HUES64 (cell line): ENCODE data around the gene ACTR5. TPM values are rescaled to one million over a fixed set of nuclear protein-coding genes. Genes with fewer than 3 reads are reported as not detected.

Source experiments
- H3K27ac ChIP-seq: 2 replicates; pipeline ENCODE4 v1.7.0; 2013; ENCODE audit warnings: low read depth, low read length, inconsistent platforms
- H3K27me3 ChIP-seq: 2 replicates; pipeline ENCODE4 v1.6.1; 2013; ENCODE audit warnings: mild to moderate bottlenecking, low read length; ENCODE audit not compliant: insufficient read depth
- H3K36me3 ChIP-seq: 2 replicates; pipeline ENCODE4 v1.6.1; 2013; ENCODE audit warnings: mild to moderate bottlenecking, low read length; ENCODE audit not compliant: insufficient read depth
- H3K4me1 ChIP-seq: 2 replicates; pipeline ENCODE4 v1.6.1; 2013; ENCODE audit warnings: mild to moderate bottlenecking, low read length, moderate library complexity; ENCODE audit not compliant: insufficient read depth
- H3K4me3 ChIP-seq: 2 replicates; pipeline ENCODE4 v1.5.1; 2013; ENCODE audit warnings: mild to moderate bottlenecking, low read length, moderate library complexity
- H3K9ac ChIP-seq: 2 replicates; pipeline ENCODE4 v1.6.1; 2013; ENCODE audit warnings: mild to moderate bottlenecking, low read depth, low read length
- H3K9me3 ChIP-seq: 2 replicates; pipeline ENCODE4 v1.6.1; 2013; ENCODE audit warnings: low read depth, low read length; ENCODE audit not compliant: insufficient read depth
- WGBS: fragments of 150-250, 120-280 bp; methylation state at CpG from one replicate; pipeline ENCODE4 v1.1.7; 2013; ENCODE audit warnings: missing lambda C conversion rate; 5-methylcytosine and 5-hydroxymethylcytosine counted together
- polyA plus RNA-seq, 2 experiments: library from polyadenylated mRNA; stranded (reverse); fragments of 50-300 nt; gene quantifications; one replicate each; pipeline ENCODE4 v1.2.3, GENCODE V29; 2013

The ACTR5 gene
- 10.3 TPM for polyA plus RNA-seq (2013, experiment 1 of 2)
- 8.9 TPM for polyA plus RNA-seq (2013, experiment 2 of 2)

- Histone ChIP-seq H3K36me3 (peaks cover 21% of the 10 kb centered on the region), H3K9ac (peak within 1 kb of the TSS; percentile 82)
- WGBS = under 1% methylated on average over 84 of the region's 84 CpGs
Measured at GRCh38 chr20:38748097-38748860, at the start of gene ACTR5. Gene ACTR5 (plus strand): TSS chr20:38748460. CDS start chr20:38748479, 19 bp downstream.

GRCh38 chr20:38698541-38698940, 49.7 kb upstream of the ACTR5 start:
- no peaks in the 10 kb centered on the region; the same call in 1 of the 2 replicates for H3K27me3 ChIP-seq
- H3K36me3 ChIP-seq = no peaks in the 10 kb centered on the region
- H3K4me3 ChIP-seq = no peak overlapping the region
- no peak overlapping the region for H3K27ac ChIP-seq
- H3K4me1 ChIP-seq = no peaks in the 10 kb centered on the region
- H3K9me3 ChIP-seq = no peaks in the 10 kb centered on the region
- no peak overlapping the region for H3K9ac ChIP-seq
- WGBS = 90% methylated on average over 15 of the region's 15 CpGs

More at GRCh38 chr20:38748097-38748860, at the start of gene ACTR5:
- H3K9me3 ChIP-seq = no peaks in the 10 kb centered on the region
- peak within 1 kb of the TSS; percentile 54; the same call in 1 of the 2 replicates for H3K27ac ChIP-seq
- H3K4me3 ChIP-seq = peak within 1 kb of the TSS; percentile 92
- H3K4me1 ChIP-seq = peaks cover 10% of the 10 kb centered on the region; the same call in 1 of the 2 replicates
- H3K27me3 ChIP-seq = peaks cover 22% of the 10 kb centered on the region

GRCh38 chr20:38700141-38700540, 48.1 kb upstream of the ACTR5 start:
- WGBS = 58% methylated on average over 4 of the region's 4 CpGs
- Histone ChIP-seq H3K27me3 (no peaks in the 10 kb centered on the region; the same call in 1 of the 2 replicates), H3K27ac (no peak overlapping the region), H3K36me3 (no peaks in the 10 kb centered on the region), H3K4me3 (no peak overlapping the region), H3K9ac (no peak overlapping the region), H3K4me1 (no peaks in the 10 kb centered on the region), H3K9me3 (no peaks in the 10 kb centered on the region)

GRCh38 chr20:38700926-38701325, 47.3 kb upstream of the ACTR5 start:
- Histone ChIP-seq H3K4me3 (no peak overlapping the region), H3K9ac (no peak overlapping the region), H3K27me3 (peaks cover 3% of the 10 kb centered on the region; the same call in 1 of the 2 replicates), H3K36me3 (no peaks in the 10 kb centered on the region), H3K9me3 (no peaks in the 10 kb centered on the region), H3K4me1 (no peaks in the 10 kb centered on the region), H3K27ac (no peak overlapping the region)
- WGBS = 76% methylated on average over 3 of the region's 3 CpGs

GRCh38 chr20:38703526-38703925, 44.7 kb upstream of the ACTR5 start:
- Histone ChIP-seq H3K27ac (no peak overlapping the region), H3K9ac (no peak overlapping the region), H3K4me1 (peaks cover 7% of the 10 kb centered on the region; the same call in 1 of the 2 replicates), H3K36me3 (no peaks in the 10 kb centered on the region), H3K9me3 (no peaks in the 10 kb centered on the region), H3K27me3 (peaks cover 3% of the 10 kb centered on the region; the same call in 1 of the 2 replicates), H3K4me3 (no peak overlapping the region)
- 72% methylated on average over 3 of the region's 3 CpGs for WGBS

DNA sequence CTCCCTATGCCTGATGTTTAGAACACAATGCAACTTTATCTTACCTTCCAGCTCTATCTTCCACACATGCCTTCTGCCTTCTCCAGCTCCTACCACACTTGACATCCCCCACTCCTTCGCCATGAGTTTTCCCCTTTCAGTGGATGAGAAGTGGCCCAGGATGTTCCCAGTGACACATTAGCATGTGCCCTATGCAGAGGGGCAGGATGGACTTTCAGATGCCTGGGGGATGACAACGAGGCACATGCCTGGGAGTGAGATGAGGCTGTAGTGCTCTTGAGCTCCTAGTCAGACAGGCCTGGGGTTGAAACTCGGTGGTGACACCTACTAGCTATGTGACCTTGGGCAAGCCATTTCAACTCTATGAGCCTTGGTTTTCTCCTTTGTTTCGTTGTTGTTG, 44.1 kb upstream of the ACTR5 start:
- 82% methylated on average over 4 of the region's 4 CpGs for WGBS
- H3K9ac ChIP-seq = no peak overlapping the region
- H3K9me3 ChIP-seq = no peaks in the 10 kb centered on the region
- peaks cover 7% of the 10 kb centered on the region; the same call in 1 of the 2 replicates for H3K4me1 ChIP-seq
- no peak overlapping the region for H3K4me3 ChIP-seq
- H3K27me3 ChIP-seq = peaks cover 3% of the 10 kb centered on the region; the same call in 1 of the 2 replicates
- H3K36me3 ChIP-seq = no peaks in the 10 kb centered on the region
- H3K27ac ChIP-seq = no peak overlapping the region

GRCh38 chr20:38706509-38706908, 41.8 kb upstream of the ACTR5 start:
- no peaks in the 10 kb centered on the region for H3K9me3 ChIP-seq
- peaks cover 7% of the 10 kb centered on the region; the same call in 1 of the 2 replicates for H3K4me1 ChIP-seq
- H3K36me3 ChIP-seq = no peaks in the 10 kb centered on the region
- 28% methylated on average over 7 of the region's 7 CpGs for WGBS
- no peak overlapping the region for H3K4me3 ChIP-seq
- no peak overlapping the region for H3K27ac ChIP-seq
- 0 out of 2 replicates have a peak, but pooled peaks cover 3% of the 10 kb centered on the region for H3K27me3 ChIP-seq
- H3K9ac ChIP-seq = no peak overlapping the region

DNA sequence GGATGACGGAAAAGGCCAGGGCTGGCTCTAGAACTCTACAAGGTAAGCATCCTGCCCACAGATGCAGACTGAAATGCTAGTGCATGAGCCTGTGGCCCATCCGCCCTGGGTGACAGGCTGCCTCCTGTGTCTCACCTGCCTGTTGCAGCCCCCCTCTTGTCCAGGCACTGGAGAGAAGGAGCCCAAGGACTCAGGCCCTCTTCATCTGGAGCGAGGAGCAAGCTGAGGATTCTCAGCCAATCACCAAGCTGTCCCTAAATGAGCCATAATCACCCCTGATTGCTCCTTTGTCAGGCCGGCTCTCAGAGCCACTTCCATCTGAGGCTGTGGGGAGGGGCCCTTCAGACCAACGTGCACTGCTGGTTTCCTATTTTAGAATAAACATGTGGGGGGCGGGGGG, 34.0 kb upstream of the ACTR5 start:
- H3K27ac ChIP-seq = no peak overlapping the region
- 48% methylated on average over 6 of the region's 6 CpGs for WGBS
- no peaks in the 10 kb centered on the region for H3K9me3 ChIP-seq
- peaks cover 9% of the 10 kb centered on the region; the same call in 1 of the 2 replicates for H3K4me1 ChIP-seq
- H3K4me3 ChIP-seq = no peak overlapping the region
- no peaks in the 10 kb centered on the region for H3K36me3 ChIP-seq
- H3K9ac ChIP-seq = no peak overlapping the region
- peaks cover 18% of the 10 kb centered on the region for H3K27me3 ChIP-seq

- WGBS = 76% methylated on average over 10 of the region's 10 CpGs
- peaks cover 32% of the 10 kb centered on the region for H3K27me3 ChIP-seq
- H3K4me3 ChIP-seq = no peak overlapping the region
- no peaks in the 10 kb centered on the region for H3K36me3 ChIP-seq
- no peaks in the 10 kb centered on the region for H3K9me3 ChIP-seq
- H3K9ac ChIP-seq = no peak overlapping the region
- no peak overlapping the region for H3K27ac ChIP-seq
- peaks cover 9% of the 10 kb centered on the region; the same call in 1 of the 2 replicates for H3K4me1 ChIP-seq
Measured at GRCh38 chr20:38715646-38716045, 32.6 kb upstream of the ACTR5 start.

DNA sequence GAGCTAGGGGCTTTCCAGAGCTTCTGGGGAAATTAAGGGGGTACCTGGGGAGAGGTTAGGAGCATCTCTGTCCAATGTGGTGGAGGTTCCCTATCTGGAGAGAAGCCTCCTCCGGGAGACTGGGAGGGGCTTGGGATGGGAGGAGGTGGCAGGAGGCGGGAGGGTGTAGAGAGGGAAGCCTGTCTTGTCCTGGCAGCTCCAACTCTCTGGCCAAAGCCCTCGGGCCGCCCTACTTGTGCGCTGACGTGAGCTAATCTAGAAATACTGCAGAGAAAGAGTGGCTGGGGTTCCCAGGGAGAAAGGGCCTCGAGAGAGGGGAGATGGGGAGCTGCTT, 25.6 kb upstream of the ACTR5 start:
- H3K4me1 ChIP-seq = 0 out of 2 replicates have a peak, but pooled peaks cover 9% of the 10 kb centered on the region
- no peaks in the 10 kb centered on the region for H3K36me3 ChIP-seq
- peak overlapping the region; percentile 36 for H3K4me3 ChIP-seq
- H3K9me3 ChIP-seq = no peaks in the 10 kb centered on the region
- H3K27me3 ChIP-seq = peaks cover 100% of the 10 kb centered on the region
- H3K27ac ChIP-seq = no peak overlapping the region
- 4% methylated on average over 7 of the region's 7 CpGs for WGBS
- H3K9ac ChIP-seq = no peak overlapping the region

DNA sequence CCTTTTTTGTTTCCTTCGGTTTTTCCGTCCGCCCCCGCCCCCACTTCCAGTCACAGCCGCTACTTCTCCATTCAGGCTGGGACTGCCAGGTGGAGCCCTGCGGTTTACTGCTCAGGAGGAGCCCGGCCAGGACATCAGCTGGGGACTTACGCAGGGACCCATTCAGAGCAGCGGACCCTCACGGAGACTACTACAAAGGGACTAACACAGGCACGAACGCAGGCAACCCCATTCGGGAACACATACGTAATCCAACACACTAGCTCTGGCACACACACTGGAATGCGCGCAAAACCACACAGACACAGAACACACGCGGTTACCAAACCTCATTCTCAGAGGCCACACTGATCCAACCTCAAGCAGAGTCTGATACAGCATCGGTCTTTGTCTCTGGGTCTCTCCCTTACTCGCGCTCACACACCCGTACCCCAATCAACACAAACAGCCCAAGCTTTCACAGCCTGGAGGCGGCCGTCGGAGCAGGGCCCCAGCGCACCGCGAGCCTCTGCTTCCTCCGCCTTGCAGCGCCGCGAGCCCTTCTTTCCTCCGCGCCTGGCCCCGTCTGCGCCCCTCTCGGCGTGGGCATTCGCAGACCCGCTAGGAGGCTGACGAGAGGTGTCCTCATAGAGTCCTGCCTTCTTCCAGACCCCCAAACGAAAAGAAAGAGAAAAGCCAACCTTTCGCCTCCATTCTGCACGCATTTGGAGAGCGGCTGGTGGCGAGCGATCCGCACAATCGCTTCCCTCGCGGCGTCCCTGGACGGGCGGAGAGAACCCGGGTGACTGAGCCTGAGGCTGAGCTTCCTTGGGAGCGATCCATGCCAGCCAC, 25.0 kb upstream of the ACTR5 start:
- peak overlapping the region; percentile 36 for H3K4me3 ChIP-seq
- WGBS = 1% methylated on average over 56 of the region's 56 CpGs

More for the DNA sequence above, 25.0 kb upstream of the ACTR5 start:
- H3K27me3 ChIP-seq = peaks cover 100% of the 10 kb centered on the region
- no peaks in the 10 kb centered on the region for H3K36me3 ChIP-seq
- no peak overlapping the region for H3K27ac ChIP-seq
- H3K4me1 ChIP-seq = 0 out of 2 replicates have a peak, but pooled peaks cover 9% of the 10 kb centered on the region
- no peak overlapping the region for H3K9ac ChIP-seq
- no peaks in the 10 kb centered on the region for H3K9me3 ChIP-seq
